Omental fat pad (tissue), 4 donors: ENCODE measurements around the gene DPH6. TPM values are rescaled to one million over a fixed set of nuclear protein-coding genes. Genes with fewer than 3 reads are reported as not detected.

Experiments used
- ATAC-seq: fragments of 150-250 bp; one replicate; pipeline ENCODE4 v1.9.1; 2016; ENCODE audit warnings: mild to moderate bottlenecking, moderate library complexity; ENCODE audit not compliant: low FRiP score
- DNase-seq: peaks from one replicate; pipeline ENCODE4 v3.0.0-alpha.2; 2019; ENCODE audit warnings: low spot score
- small RNA-seq: library from RNA; depleted of rRNA; stranded (forward); fragments of <200 nt; gene quantifications from one replicate; pipeline ENCODE3, GENCODE V24; 2016
- total RNA-seq, 4 donors: library from RNA; depleted of rRNA; stranded (reverse); fragments of >200 nt; gene quantifications; one replicate each; pipeline ENCODE4 v1.1.0, GENCODE V29; 2016
- TF ChIP-seq, protein P1 (sequence below), 3 donors: fragments of 450-650 bp; IDR thresholded peaks; one replicate each; pipeline ENCODE4 v1.5.1; 2016 to 2017; ENCODE audit warnings: antibody characterized with exemption in 3 of 3, mild to moderate bottlenecking in 3 of 3, moderate library complexity in 2 of 3

Gene DPH6
- total RNA-seq, 4 donors from 2014 or later = 10.1 to 27.9 (median 13.7) TPM

DNA sequence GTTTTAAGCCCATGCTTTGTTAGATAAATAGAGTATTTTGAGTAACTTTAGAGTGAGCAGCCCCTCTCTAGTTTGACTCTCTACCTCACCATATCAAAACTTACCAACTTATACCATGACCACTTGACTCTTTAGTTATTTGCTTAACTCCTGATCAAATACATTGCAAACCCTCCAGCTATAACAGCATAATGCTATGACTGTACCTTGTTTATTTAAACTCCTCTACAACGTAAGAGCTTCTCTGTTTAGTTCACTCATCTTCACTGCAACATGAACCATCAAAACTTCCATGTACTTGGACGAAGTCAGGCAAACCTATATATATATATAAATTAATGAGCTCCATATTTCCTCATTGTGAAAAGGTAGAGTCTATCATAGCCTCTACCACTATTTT lies 218.2 kb downstream of the DPH6 start:
- no peak for DNase-seq
- TF ChIP-seq, protein P1, sequence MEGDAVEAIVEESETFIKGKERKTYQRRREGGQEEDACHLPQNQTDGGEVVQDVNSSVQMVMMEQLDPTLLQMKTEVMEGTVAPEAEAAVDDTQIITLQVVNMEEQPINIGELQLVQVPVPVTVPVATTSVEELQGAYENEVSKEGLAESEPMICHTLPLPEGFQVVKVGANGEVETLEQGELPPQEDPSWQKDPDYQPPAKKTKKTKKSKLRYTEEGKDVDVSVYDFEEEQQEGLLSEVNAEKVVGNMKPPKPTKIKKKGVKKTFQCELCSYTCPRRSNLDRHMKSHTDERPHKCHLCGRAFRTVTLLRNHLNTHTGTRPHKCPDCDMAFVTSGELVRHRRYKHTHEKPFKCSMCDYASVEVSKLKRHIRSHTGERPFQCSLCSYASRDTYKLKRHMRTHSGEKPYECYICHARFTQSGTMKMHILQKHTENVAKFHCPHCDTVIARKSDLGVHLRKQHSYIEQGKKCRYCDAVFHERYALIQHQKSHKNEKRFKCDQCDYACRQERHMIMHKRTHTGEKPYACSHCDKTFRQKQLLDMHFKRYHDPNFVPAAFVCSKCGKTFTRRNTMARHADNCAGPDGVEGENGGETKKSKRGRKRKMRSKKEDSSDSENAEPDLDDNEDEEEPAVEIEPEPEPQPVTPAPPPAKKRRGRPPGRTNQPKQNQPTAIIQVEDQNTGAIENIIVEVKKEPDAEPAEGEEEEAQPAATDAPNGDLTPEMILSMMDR (IDR thresholded peaks at IDR 0.05) = no peak
- ATAC-seq = no peak

DNA sequence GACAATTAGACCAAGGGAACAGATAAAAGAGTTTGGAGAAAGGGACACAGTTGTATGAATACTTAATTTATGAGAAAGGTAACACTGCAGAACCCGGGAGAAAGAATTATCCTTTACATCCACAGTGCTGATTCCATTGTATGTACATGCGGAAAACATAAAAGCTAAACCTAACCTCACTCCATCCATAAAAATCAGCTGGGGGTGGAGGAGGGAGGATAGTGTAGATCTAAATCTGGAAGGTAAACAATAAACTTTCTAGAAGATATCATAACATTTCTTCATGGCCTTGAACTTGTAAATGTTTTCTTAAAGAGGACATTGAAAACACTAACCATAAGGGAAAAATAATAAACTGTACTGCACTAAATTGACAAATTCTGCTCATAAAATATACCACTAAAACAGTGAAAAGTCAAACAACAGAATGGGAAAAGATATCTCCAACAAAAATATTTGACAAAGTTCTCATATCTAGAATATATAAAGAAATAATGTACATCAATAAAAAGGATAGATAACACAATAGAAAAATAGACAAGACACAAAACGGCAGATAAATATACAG lies 220.5 kb downstream of the DPH6 start:
- DNase-seq = no peak
- no peak for ATAC-seq
- TF ChIP-seq, protein P1 (IDR thresholded peaks at IDR 0.05) = no peak

DNA sequence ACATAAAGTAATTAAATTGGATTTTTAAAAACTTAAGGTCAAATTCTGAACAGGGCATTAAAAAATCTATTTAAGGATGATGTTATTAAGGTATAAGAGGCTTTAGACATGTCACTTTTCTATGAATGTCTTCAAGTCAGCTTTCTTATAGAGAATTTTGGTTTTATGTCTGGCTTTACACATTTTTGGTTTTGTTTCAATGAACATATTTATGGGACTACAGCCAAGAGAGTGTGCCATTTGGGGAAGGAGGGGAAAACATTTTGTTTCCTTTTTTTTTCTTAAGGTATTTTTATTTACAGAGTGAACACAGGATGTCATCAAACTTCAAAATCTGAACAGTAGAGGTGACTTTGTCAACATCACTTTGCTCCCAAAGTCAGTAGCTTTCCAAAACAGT lies 222.8 kb downstream of the DPH6 start:
- DNase-seq (no peak), ATAC-seq (no peak)
- TF ChIP-seq, protein P1 (IDR thresholded peaks at IDR 0.05) = no peak

DNA sequence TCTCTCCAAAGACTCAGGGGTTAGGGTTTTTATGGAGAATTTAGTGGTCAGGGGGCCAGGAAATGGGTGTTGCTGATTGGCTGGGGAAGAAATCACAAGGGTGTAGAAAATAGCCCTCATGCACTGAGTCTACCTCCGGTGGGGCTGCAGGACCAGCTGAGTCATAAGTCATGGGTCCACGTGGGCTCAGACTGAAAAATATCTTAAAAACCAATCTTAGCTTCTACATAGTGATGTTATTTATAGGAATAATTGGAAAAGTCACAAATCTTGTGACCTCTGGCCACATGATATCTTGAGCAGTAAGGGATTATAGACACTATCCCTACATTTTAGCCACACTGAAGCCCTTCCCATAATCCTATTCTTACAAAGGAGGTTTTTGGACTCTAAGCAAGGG lies 224.0 kb downstream of the DPH6 start:
- ATAC-seq (no peak), DNase-seq (no peak)
- TF ChIP-seq, protein P1 (IDR thresholded peaks at IDR 0.05) = no peak

DNA sequence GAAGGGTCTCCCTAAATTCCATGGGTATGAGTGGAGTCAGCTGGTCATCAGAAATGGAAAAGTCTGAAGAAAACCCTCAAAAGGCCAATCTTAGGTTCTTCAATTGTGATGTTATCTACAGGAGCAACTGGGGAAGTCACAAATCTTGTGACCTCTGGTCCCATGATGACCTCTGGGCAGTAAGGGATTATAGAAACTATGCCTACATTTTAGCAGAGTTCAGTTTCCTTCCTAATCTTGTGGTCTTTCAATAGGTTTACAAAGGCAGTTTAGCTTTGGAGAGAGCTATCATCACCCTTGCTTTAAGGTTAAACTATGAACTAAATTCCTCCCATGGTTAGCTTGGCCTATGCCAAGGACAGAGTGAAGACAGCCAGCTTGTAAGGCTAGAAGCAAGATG lies 225.1 kb downstream of the DPH6 start:
- TF ChIP-seq, protein P1 (IDR thresholded peaks at IDR 0.05) = no peak
- ATAC-seq (no peak), DNase-seq (no peak)

Small RNAs within 50 kb of the gene (small RNA-seq; reads per million reads assigned to genes)
- gene AC019288.1 (not detected), gene MIR3942 (not detected)
